Ectodermal cell (in vitro differentiated cells): ENCODE data around the gene ST6GALNAC5.

Experiments
- H3K27ac ChIP-seq: 2 replicates; pipeline ENCODE4 v1.7.0; 2013; ENCODE audit warnings: mild to moderate bottlenecking, low read depth, low read length; ENCODE audit not compliant: insufficient read depth, poor library complexity, severe bottlenecking
- H3K27me3 ChIP-seq: 2 replicates; pipeline ENCODE4 v1.7.0; 2013; ENCODE audit warnings: mild to moderate bottlenecking, low read length; ENCODE audit not compliant: insufficient read depth, control insufficient read depth, poor library complexity, severe bottlenecking
- H3K36me3 ChIP-seq: one replicate; pipeline ENCODE4 v1.7.0; 2013; ENCODE audit warnings: low read length; ENCODE audit not compliant: control insufficient read depth, insufficient read depth
- H3K4me1 ChIP-seq: one replicate; pipeline ENCODE4 v1.7.0; 2013; ENCODE audit warnings: low read length; ENCODE audit not compliant: control insufficient read depth, insufficient read depth
- H3K4me3 ChIP-seq: 2 replicates; pipeline ENCODE4 v1.7.0; 2013; ENCODE audit warnings: low read depth, low read length, control low read depth; ENCODE audit not compliant: insufficient read depth
- H3K9me3 ChIP-seq: 2 replicates; pipeline ENCODE4 v1.7.0; 2013; ENCODE audit warnings: mild to moderate bottlenecking, low read length, moderate library complexity; ENCODE audit not compliant: control insufficient read depth
- WGBS, 2 experiments: methylation state at CpG; one replicate each; pipeline ENCODE4 v1.1.7; 2013; ENCODE audit warnings: missing lambda C conversion rate in 2 of 2; 5-methylcytosine and 5-hydroxymethylcytosine counted together

Gene ST6GALNAC5

GRCh38 chr1:77095236-77095635, 228.0 kb downstream of the ST6GALNAC5 start:
- Histone ChIP-seq H3K4me3 (no peak overlapping the region), H3K9me3 (no peaks in the 10 kb centered on the region), H3K4me1 (peaks cover 9% of the 10 kb centered on the region), H3K27ac (no peak overlapping the region), H3K36me3 (no peaks in the 10 kb centered on the region), H3K27me3 (no peaks in the 10 kb centered on the region)
- WGBS, 2 experiments, result 40 to 63% methylated on average over 1 of the region's 1 CpG

GRCh38 chr1:77096496-77097255, 229.4 kb downstream of the ST6GALNAC5 start:
- Histone ChIP-seq H3K27me3 (no peaks in the 10 kb centered on the region), H3K4me3 (no peak overlapping the region), H3K27ac (no peak overlapping the region), H3K36me3 (no peaks in the 10 kb centered on the region), H3K9me3 (no peaks in the 10 kb centered on the region), H3K4me1 (peaks cover 8% of the 10 kb centered on the region)
- WGBS, 2 experiments, result 93 to 94% methylated on average over 5 to 7 of the region's 9 CpGs

- no peaks in the 10 kb centered on the region for H3K4me1 ChIP-seq
- no peaks in the 10 kb centered on the region for H3K36me3 ChIP-seq
- H3K27me3 ChIP-seq, result no peaks in the 10 kb centered on the region
- H3K27ac ChIP-seq, result no peak overlapping the region
- H3K9me3 ChIP-seq, result no peaks in the 10 kb centered on the region
- no peak overlapping the region for H3K4me3 ChIP-seq
- WGBS, 2 experiments, result no CpG with 5 or more reads among the region's 1 CpG
Observed at GRCh38 chr1:77100875-77101274, 233.6 kb downstream of the ST6GALNAC5 start.

- Histone ChIP-seq H3K4me3 (no peak overlapping the region), H3K27ac (no peak overlapping the region), H3K36me3 (no peaks in the 10 kb centered on the region), H3K4me1 (no peaks in the 10 kb centered on the region), H3K9me3 (no peaks in the 10 kb centered on the region), H3K27me3 (no peaks in the 10 kb centered on the region)
- WGBS, 2 experiments, result 91 to 94% methylated on average over 4 of the region's 4 CpGs
Observed at GRCh38 chr1:77103486-77103885, 236.2 kb downstream of the ST6GALNAC5 start.

GRCh38 chr1:77104672-77105071, 237.4 kb downstream of the ST6GALNAC5 start:
- H3K27ac ChIP-seq, result no peak overlapping the region
- 95 to 96% methylated on average over 10 of the region's 10 CpGs for WGBS, 2 experiments
- no peaks in the 10 kb centered on the region for H3K9me3 ChIP-seq
- H3K36me3 ChIP-seq, result no peaks in the 10 kb centered on the region
- H3K27me3 ChIP-seq, result no peaks in the 10 kb centered on the region
- no peaks in the 10 kb centered on the region for H3K4me1 ChIP-seq
- no peak overlapping the region for H3K4me3 ChIP-seq
